A549 (cell line): ENCODE data around the gene LEKR1. TPM values are rescaled to one million over a fixed set of nuclear protein-coding genes. Genes with fewer than 3 reads are reported as not detected.

Source experiments
- ATAC-seq, 2 experiments: fragments of 200-7000 bp in 1 of 2; fragments of >200 bp in 1 of 2; cut with Nextera tagmentation in 1 of 2; cut with Tn5 transposase in 1 of 2; 3 replicates each; pipeline versions ENCODE4 v1.8.0 to v1.9.1; 2018 to 2020; ENCODE audit warnings: mild to moderate bottlenecking in 1 of 2, moderate library complexity in 1 of 2
- CTCF ChIA-PET: fragments of 300-600 bp; sonication (Branson Sonifier 250); formaldehyde crosslinking; extraction: SDS; loops from one replicate; lab custom pipeline; 2021; ENCODE audit warnings: antibody characterized with exemption, inconsistent platforms; lab: Yijun Ruan, JAX
- POLR2A ChIA-PET: fragments of 350-600 bp; formaldehyde crosslinking; extraction: SDS; loops from one replicate; lab custom pipeline; 2021; ENCODE audit warnings: antibody characterized with exemption, inconsistent platforms; lab: Yijun Ruan, JAX
- DNase-seq, 2 experiments: peaks; one replicate each; pipeline versions ENCODE4 v3.0.0 to v3.0.0-alpha.2; 2011 to 2016; ENCODE audit warnings: low read depth in 1 of 2, low spot score in 1 of 2
- FAIRE-seq: peaks from 2 replicates; lab custom pipeline; 2011; peaks lifted over from hg19 to GRCh38; lab: Jason Lieb, UNC
- H3K27ac ChIP-seq, 2 experiments: fragments of >200 bp; sonication (Bioruptor Twin); formaldehyde crosslinking; 3 replicates each; pipeline ENCODE4 v1.5.1; 2016 to 2017
- H3K4me1 ChIP-seq: fragments of >200 bp; sonication (Bioruptor Twin); formaldehyde crosslinking; 3 replicates; pipeline ENCODE4 v1.6.1; 2016
- H3K4me2 ChIP-seq: fragments of >200 bp; sonication (Bioruptor Twin); formaldehyde crosslinking; 3 replicates; pipeline ENCODE4 v1.6.1; 2016
- H3K4me3 ChIP-seq: fragments of >200 bp; sonication (Bioruptor Twin); formaldehyde crosslinking; 3 replicates; pipeline ENCODE4 v1.5.1; 2016
- H3K9me3 ChIP-seq: fragments of >200 bp; sonication (Bioruptor Twin); formaldehyde crosslinking; 3 replicates; pipeline ENCODE4 v1.6.1; 2016
- ATOH8 ChIP-seq: fragments of 250-450 bp; sonication (Bioruptor Pico); IDR thresholded peaks from 2 replicates; pipeline ENCODE4 v1.5.0; 2020; ENCODE audit warnings: low read depth, mild to moderate bottlenecking, moderate library complexity
- CBX2 ChIP-seq: fragments of 200-600 bp; sonication (generic); IDR thresholded peaks from 2 replicates; pipeline ENCODE4 v1.6.1; 2016; ENCODE audit warnings: low read depth, mild to moderate bottlenecking, borderline replicate concordance
- CBX8 ChIP-seq: fragments of 200-600 bp; sonication (generic); IDR thresholded peaks from 2 replicates; pipeline ENCODE4 v1.6.1; 2016
- CHD2 ChIP-seq: fragments of 150-350 bp; IDR thresholded peaks from 2 replicates; pipeline ENCODE4 v1.6.1; 2014; ENCODE audit warnings: low read length; ENCODE audit not compliant: partially characterized antibody
- EP300 ChIP-seq, 2 experiments: fragments of >200 bp; sonication (Bioruptor Twin); formaldehyde crosslinking; IDR thresholded peaks; 2 replicates in 1 of 2; 3 replicates in 1 of 2; pipeline ENCODE4 v1.6.1; 2016 to 2017
- ESRRA ChIP-seq: fragments of 150-350 bp; IDR thresholded peaks from 2 replicates; pipeline ENCODE4 v1.6.1; 2014; ENCODE audit warnings: mild to moderate bottlenecking, low read length, borderline replicate concordance
- FOSL2 ChIP-seq, 2 experiments: fragments of 450-650 bp in 1 of 2; fragments of >200 bp in 1 of 2; sonication (Bioruptor Twin) in 1 of 2; formaldehyde crosslinking; IDR thresholded peaks; 2 replicates each; pipeline versions ENCODE4 v1.5.0 to v1.6.1; 2016 to 2020; ENCODE audit warnings: mild to moderate bottlenecking in 1 of 2, moderate library complexity in 1 of 2
- HES2 ChIP-seq: fragments of >200 bp; sonication (Bioruptor Twin); formaldehyde crosslinking; IDR thresholded peaks from 2 replicates; pipeline ENCODE4 v1.6.1; 2016
- JUN ChIP-seq, 2 experiments: fragments of >200 bp; sonication (Bioruptor Twin); formaldehyde crosslinking; IDR thresholded peaks; 2 replicates in 1 of 2; 3 replicates in 1 of 2; pipeline ENCODE4 v1.6.1; 2016 to 2017
- KDM1A ChIP-seq: fragments of 200-600 bp; sonication (generic); IDR thresholded peaks from 2 replicates; pipeline ENCODE4 v1.6.1; 2016; ENCODE audit warnings: low read depth, mild to moderate bottlenecking
- KDM5A ChIP-seq: fragments of 200-600 bp; sonication (generic); IDR thresholded peaks from 2 replicates; pipeline ENCODE4 v1.6.1; 2016; ENCODE audit warnings: antibody characterized with exemption, mild to moderate bottlenecking
- MAFK ChIP-seq: fragments of 450-650 bp; IDR thresholded peaks from 2 replicates; pipeline ENCODE4 v1.6.1; 2014; ENCODE audit not compliant: partially characterized antibody
- MAZ ChIP-seq: fragments of 150-350 bp; IDR thresholded peaks from 2 replicates; pipeline ENCODE4 v1.6.1; 2014; ENCODE audit warnings: antibody characterized with exemption, low read depth, low read length, borderline replicate concordance
- NFE2L2 ChIP-seq: fragments of 150-350 bp; conservative IDR thresholded peaks from 2 replicates; pipeline ENCODE4 v1.6.1; 2014; ENCODE audit warnings: low read length
- NR3C1 ChIP-seq: fragments of >200 bp; sonication (Bioruptor Twin); formaldehyde crosslinking; IDR thresholded peaks from 3 replicates; pipeline ENCODE4 v1.6.1; 2017
- POLR2AphosphoS2 ChIP-seq: conservative IDR thresholded peaks from 2 replicates; pipeline ENCODE4 v1.6.1; 2012; ENCODE audit warnings: low read length, improper control_type of control experiment, inconsistent platforms
- RFX5 ChIP-seq: fragments of 450-650 bp; IDR thresholded peaks from 2 replicates; pipeline ENCODE4 v1.7.1; 2014; ENCODE audit warnings: antibody characterized with exemption, mild to moderate bottlenecking, moderate library complexity
- TFCP2L1 ChIP-seq: fragments of 250-450 bp; sonication (Bioruptor Pico); IDR thresholded peaks from 2 replicates; pipeline ENCODE4 v1.5.0; 2021; ENCODE audit warnings: mild to moderate bottlenecking
- TP53 ChIP-seq: fragments of 250-450 bp; sonication (Bioruptor Pico); IDR thresholded peaks from 2 replicates; pipeline ENCODE4 v1.5.0; 2021; ENCODE audit warnings: mild to moderate bottlenecking, moderate library complexity
- ZSCAN20 ChIP-seq: fragments of 250-450 bp; sonication (Bioruptor Pico); IDR thresholded peaks from 2 replicates; pipeline ENCODE4 v1.8.0; 2022; ENCODE audit warnings: mild to moderate bottlenecking, moderate library complexity
- WGBS: methylation state at CpG from one replicate; pipeline ENCODE4 v1.1.6; 2017; ENCODE audit errors: missing lambda C conversion rate; 5-methylcytosine and 5-hydroxymethylcytosine counted together
- polyA plus RNA-seq, 4 experiments: library from polyadenylated mRNA; depleted of rRNA in 3 of 4; stranded (reverse); fragments of >200 nt; fragmentation: RNase III in 1 of 4; extraction: RNeasy Plus Mini Kit Qiagen cat#74134 plus additional on column Dnase treatment in 1 of 4; gene quantifications; 2 replicates in 3 of 4; 3 replicates in 1 of 4; pipeline ENCODE4 v1.2.3, GENCODE V29; 2011 to 2017
- TF ChIP-seq, protein P1 (sequence below): IDR thresholded peaks from 2 replicates; pipeline ENCODE4 v1.6.1; 2012
- TF ChIP-seq, protein P2 (sequence below): fragments of 150-350 bp; IDR thresholded peaks from 2 replicates; pipeline ENCODE4 v1.6.1; 2014; ENCODE audit warnings: low read depth, mild to moderate bottlenecking, low read length
- TF ChIP-seq, protein P3 (sequence below): IDR thresholded peaks from 2 replicates; pipeline ENCODE4 v1.6.1; 2012; ENCODE audit warnings: low read depth, borderline replicate concordance
- TF ChIP-seq, protein P4 (sequence below): fragments of 250-450 bp; sonication (Bioruptor Pico); IDR thresholded peaks from 2 replicates; pipeline ENCODE4 v1.5.0; 2021; ENCODE audit warnings: mild to moderate bottlenecking, moderate library complexity, borderline replicate concordance
- TF ChIP-seq, protein P5 (sequence below): fragments of >200 bp; sonication (Bioruptor Twin); formaldehyde crosslinking; IDR thresholded peaks from 3 replicates; pipeline ENCODE4 v1.6.1; 2016

LEKR1 gene
- polyA plus RNA-seq, 2 of the 4 experiments (the other 2 are of a cell fraction): 1.3 to 1.4 TPM

DNA sequence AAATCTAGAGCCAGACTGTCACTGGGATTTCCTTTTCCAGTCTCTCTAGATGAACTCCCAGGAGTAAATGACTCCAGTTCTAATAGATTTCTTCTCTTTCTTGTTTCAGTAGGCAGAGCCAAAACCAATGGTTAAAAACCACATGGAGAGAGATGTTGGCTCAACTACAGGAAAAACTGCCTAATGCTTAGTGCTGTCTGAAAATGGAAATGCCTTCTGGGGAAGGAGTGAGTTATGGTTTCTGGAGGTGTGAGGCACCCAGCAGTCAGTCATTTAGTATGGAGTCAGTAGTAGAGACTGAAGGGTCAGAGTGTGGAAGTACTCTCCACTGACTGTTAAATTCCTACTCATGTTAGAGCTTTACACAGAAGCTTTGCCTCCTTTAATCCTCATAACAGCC is 197.1 kb downstream of the LEKR1 start:
- no peak for DNase-seq
- CTCF ChIA-PET: no interaction called here

DNA sequence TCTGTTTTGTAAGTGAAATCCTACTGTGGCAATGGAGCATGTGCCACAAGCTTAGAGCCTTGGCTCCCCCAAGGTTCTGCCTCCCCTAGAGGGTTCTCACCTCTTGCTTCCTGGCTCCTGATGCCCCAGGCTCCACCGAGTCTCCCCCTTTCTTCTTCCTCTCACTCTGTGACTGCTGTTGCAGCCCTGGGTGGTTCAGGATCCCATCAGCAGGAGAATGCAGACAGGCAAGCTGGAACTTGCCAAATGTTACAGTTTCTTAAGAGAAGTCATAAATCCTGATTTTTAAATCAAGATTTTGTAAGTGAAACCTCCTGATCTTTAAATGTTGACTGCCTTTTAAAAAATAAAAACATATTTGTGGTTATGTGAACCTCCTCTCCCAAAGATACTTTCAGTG is 199.9 kb downstream of the LEKR1 start:
- no peak overlapping the region for H3K4me2 ChIP-seq
- H3K4me1 ChIP-seq: no peaks in the 10 kb centered on the region
- WGBS: 13% methylated on average over 1 of the region's 1 CpG
- H3K9me3 ChIP-seq: no peaks in the 10 kb centered on the region
- H3K27ac ChIP-seq: no peak overlapping the region
- ChIA-PET POLR2A (no interaction called here), CTCF (interaction anchor here (1.4 kb wide), 1 partner anchor 9 kb away, joined by 3 read pairs; no protein-coding TSS in a partner anchor)
- FAIRE-seq (no peak), DNase-seq (no peak), ATAC-seq (no peak)
- no peak overlapping the region for H3K4me3 ChIP-seq
- TF ChIP-seq JUN (IDR thresholded peaks at IDR 0.05) (no peak), KDM1A (no peak), FOSL2 (IDR thresholded peaks at IDR 0.05) (no peak), FOSL2 (CRISPR knock-in tag; IDR thresholded peaks at IDR 0.05) (no peak), ATOH8 (CRISPR knock-in tag) (no peak), NR3C1 (no peak), CHD2 (no peak), MAZ (no peak), ZSCAN20 (CRISPR knock-in tag) (no peak), CBX2 (no peak)
- TF ChIP-seq, protein P1, sequence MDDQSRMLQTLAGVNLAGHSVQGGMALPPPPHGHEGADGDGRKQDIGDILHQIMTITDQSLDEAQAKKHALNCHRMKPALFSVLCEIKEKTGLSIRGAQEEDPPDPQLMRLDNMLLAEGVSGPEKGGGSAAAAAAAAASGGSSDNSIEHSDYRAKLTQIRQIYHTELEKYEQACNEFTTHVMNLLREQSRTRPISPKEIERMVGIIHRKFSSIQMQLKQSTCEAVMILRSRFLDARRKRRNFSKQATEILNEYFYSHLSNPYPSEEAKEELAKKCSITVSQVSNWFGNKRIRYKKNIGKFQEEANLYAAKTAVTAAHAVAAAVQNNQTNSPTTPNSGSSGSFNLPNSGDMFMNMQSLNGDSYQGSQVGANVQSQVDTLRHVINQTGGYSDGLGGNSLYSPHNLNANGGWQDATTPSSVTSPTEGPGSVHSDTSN: no peak
- TF ChIP-seq, protein P2, sequence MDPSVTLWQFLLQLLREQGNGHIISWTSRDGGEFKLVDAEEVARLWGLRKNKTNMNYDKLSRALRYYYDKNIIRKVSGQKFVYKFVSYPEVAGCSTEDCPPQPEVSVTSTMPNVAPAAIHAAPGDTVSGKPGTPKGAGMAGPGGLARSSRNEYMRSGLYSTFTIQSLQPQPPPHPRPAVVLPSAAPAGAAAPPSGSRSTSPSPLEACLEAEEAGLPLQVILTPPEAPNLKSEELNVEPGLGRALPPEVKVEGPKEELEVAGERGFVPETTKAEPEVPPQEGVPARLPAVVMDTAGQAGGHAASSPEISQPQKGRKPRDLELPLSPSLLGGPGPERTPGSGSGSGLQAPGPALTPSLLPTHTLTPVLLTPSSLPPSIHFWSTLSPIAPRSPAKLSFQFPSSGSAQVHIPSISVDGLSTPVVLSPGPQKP: no peak
- TF ChIP-seq, protein P3, sequence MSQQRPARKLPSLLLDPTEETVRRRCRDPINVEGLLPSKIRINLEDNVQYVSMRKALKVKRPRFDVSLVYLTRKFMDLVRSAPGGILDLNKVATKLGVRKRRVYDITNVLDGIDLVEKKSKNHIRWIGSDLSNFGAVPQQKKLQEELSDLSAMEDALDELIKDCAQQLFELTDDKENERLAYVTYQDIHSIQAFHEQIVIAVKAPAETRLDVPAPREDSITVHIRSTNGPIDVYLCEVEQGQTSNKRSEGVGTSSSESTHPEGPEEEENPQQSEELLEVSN: no peak
- TF ChIP-seq, protein P4, sequence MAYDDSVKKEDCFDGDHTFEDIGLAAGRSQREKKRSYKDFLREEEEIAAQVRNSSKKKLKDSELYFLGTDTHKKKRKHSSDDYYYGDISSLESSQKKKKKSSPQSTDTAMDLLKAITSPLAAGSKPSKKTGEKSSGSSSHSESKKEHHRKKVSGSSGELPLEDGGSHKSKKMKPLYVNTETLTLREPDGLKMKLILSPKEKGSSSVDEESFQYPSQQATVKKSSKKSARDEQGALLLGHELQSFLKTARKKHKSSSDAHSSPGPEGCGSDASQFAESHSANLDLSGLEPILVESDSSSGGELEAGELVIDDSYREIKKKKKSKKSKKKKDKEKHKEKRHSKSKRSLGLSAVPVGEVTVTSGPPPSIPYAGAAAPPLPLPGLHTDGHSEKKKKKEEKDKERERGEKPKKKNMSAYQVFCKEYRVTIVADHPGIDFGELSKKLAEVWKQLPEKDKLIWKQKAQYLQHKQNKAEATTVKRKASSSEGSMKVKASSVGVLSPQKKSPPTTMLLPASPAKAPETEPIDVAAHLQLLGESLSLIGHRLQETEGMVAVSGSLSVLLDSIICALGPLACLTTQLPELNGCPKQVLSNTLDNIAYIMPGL (CRISPR knock-in tag): no peak
- TF ChIP-seq, protein P5, sequence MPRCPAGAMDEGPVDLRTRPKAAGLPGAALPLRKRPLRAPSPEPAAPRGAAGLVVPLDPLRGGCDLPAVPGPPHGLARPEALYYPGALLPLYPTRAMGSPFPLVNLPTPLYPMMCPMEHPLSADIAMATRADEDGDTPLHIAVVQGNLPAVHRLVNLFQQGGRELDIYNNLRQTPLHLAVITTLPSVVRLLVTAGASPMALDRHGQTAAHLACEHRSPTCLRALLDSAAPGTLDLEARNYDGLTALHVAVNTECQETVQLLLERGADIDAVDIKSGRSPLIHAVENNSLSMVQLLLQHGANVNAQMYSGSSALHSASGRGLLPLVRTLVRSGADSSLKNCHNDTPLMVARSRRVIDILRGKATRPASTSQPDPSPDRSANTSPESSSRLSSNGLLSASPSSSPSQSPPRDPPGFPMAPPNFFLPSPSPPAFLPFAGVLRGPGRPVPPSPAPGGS: no peak

More for the DNA sequence above, 197.1 kb downstream of the LEKR1 start:
- Histone ChIP-seq H3K27ac (no peak overlapping the region), H3K4me2 (no peak overlapping the region), H3K4me1 (no peaks in the 10 kb centered on the region), H3K9me3 (no peaks in the 10 kb centered on the region), H3K4me3 (no peak overlapping the region)
- ATAC-seq (no peak), FAIRE-seq (no peak)
- no peak for TF ChIP-seq KDM5A
- TF ChIP-seq, protein P5: no peak
- no peak for TF ChIP-seq FOSL2 (IDR thresholded peaks at IDR 0.05)
- TF ChIP-seq FOSL2 (CRISPR knock-in tag; IDR thresholded peaks at IDR 0.05): no peak
- TF ChIP-seq TP53 (CRISPR knock-in tag): no peak
- no peak for TF ChIP-seq NFE2L2
- no peak for TF ChIP-seq TFCP2L1 (CRISPR knock-in tag)
- TF ChIP-seq CBX8: no peak
- TF ChIP-seq ESRRA: no peak
- TF ChIP-seq MAFK: no peak
- TF ChIP-seq, protein P4 (CRISPR knock-in tag): no peak
- TF ChIP-seq, protein P1: no peak
- TF ChIP-seq EP300 (IDR thresholded peaks at IDR 0.05): no peak
- no peak for TF ChIP-seq NR3C1
- TF ChIP-seq HES2: no peak
- no peak for TF ChIP-seq RFX5
- no peak for TF ChIP-seq POLR2AphosphoS2
- POLR2A ChIA-PET: no interaction called here
